IPS-18c (cell line): ENCODE results near the gene STK32B.

Experiments
- H3K4me3 ChIP-seq: 2 replicates; pipeline ENCODE4 v1.7.0; 2013; ENCODE audit warnings: low read depth, mild to moderate bottlenecking, low read length, moderate library complexity; ENCODE audit not compliant: insufficient read depth
- H3K9me3 ChIP-seq: one replicate; pipeline ENCODE4 v1.6.1; 2013; ENCODE audit warnings: mild to moderate bottlenecking, low read length, moderate library complexity; ENCODE audit not compliant: control insufficient read depth, insufficient read depth

Gene STK32B

GRCh38 chr4:5489260-5489659 is 438.0 kb downstream of the STK32B start:
- Histone ChIP-seq H3K4me3 (no peak overlapping the region), H3K9me3 (peaks cover 3% of the 10 kb centered on the region)

GRCh38 chr4:5497489-5497888 is 446.2 kb downstream of the STK32B start:
- Histone ChIP-seq H3K9me3 (no peaks in the 10 kb centered on the region), H3K4me3 (no peak overlapping the region)

GRCh38 chr4:5500165-5500564 is 448.9 kb downstream of the STK32B start:
- Histone ChIP-seq H3K4me3 (no peak overlapping the region), H3K9me3 (no peaks in the 10 kb centered on the region)

- no peaks in the 10 kb centered on the region for H3K9me3 ChIP-seq
- H3K4me3 ChIP-seq: no peak overlapping the region
These were observed 452.2 kb downstream of the STK32B start for GRCh38 chr4:5503336-5503936.

GRCh38 chr4:5504486-5504885 is 453.2 kb downstream of the STK32B start:
- Histone ChIP-seq H3K9me3 (no peaks in the 10 kb centered on the region), H3K4me3 (no peak overlapping the region)

GRCh38 chr4:5510504-5510903 is 459.2 kb downstream of the STK32B start:
- no peak overlapping the region for H3K4me3 ChIP-seq
- H3K9me3 ChIP-seq: peaks cover 4% of the 10 kb centered on the region

- H3K9me3 ChIP-seq: peaks cover 4% of the 10 kb centered on the region
- H3K4me3 ChIP-seq: no peak overlapping the region
These were observed 460.5 kb downstream of the STK32B start for GRCh38 chr4:5511791-5512190.

- no peak overlapping the region for H3K4me3 ChIP-seq
- H3K9me3 ChIP-seq: peaks cover 4% of the 10 kb centered on the region
These were observed 464.4 kb downstream of the STK32B start for GRCh38 chr4:5515646-5516045.

- Histone ChIP-seq H3K4me3 (no peak overlapping the region), H3K9me3 (peaks cover 4% of the 10 kb centered on the region)
These were observed 466.1 kb downstream of the STK32B start for GRCh38 chr4:5517372-5517771.

- no peaks in the 10 kb centered on the region for H3K9me3 ChIP-seq
- H3K4me3 ChIP-seq: no peak overlapping the region
These were observed 473.4 kb downstream of the STK32B start for GRCh38 chr4:5524446-5525299.

- no peak overlapping the region for H3K4me3 ChIP-seq
- H3K9me3 ChIP-seq: no peaks in the 10 kb centered on the region
These were observed 475.0 kb downstream of the STK32B start for GRCh38 chr4:5526080-5526846.

GRCh38 chr4:5527211-5527610 is 475.9 kb downstream of the STK32B start:
- Histone ChIP-seq H3K9me3 (no peaks in the 10 kb centered on the region), H3K4me3 (no peak overlapping the region)

GRCh38 chr4:5528031-5528436 is 476.8 kb downstream of the STK32B start:
- Histone ChIP-seq H3K4me3 (no peak overlapping the region), H3K9me3 (no peaks in the 10 kb centered on the region)

- Histone ChIP-seq H3K9me3 (peaks cover 2% of the 10 kb centered on the region), H3K4me3 (no peak overlapping the region)
These were observed 480.8 kb downstream of the STK32B start for GRCh38 chr4:5532100-5532499.

GRCh38 chr4:5539584-5539983 is 488.3 kb downstream of the STK32B start:
- Histone ChIP-seq H3K4me3 (no peak overlapping the region), H3K9me3 (no peaks in the 10 kb centered on the region)

GRCh38 chr4:5541169-5541568 is 489.9 kb downstream of the STK32B start:
- no peaks in the 10 kb centered on the region for H3K9me3 ChIP-seq
- H3K4me3 ChIP-seq: no peak overlapping the region

GRCh38 chr4:5543681-5544080 is 492.4 kb downstream of the STK32B start:
- Histone ChIP-seq H3K9me3 (no peaks in the 10 kb centered on the region), H3K4me3 (no peak overlapping the region)

GRCh38 chr4:5544762-5545161 is 493.5 kb downstream of the STK32B start:
- H3K9me3 ChIP-seq: no peaks in the 10 kb centered on the region
- H3K4me3 ChIP-seq: no peak overlapping the region
